ENCODE measurements around the gene PRPS1. TPM values are rescaled to one million over a fixed set of nuclear protein-coding genes. Genes with fewer than 3 reads are reported as not detected.
"Not testable (repeated sequence)": the region's sequence is repeated elsewhere in the genome, so short reads cannot be mapped to it uniquely, and the experiment has no call there.

PRPS1 gene
- total RNA-seq, 1 experiment from 2014 or later = 69.7 TPM

GRCh38 chrX:107675823-107676555 lies 47.7 kb downstream of the PRPS1 start:
- Histone ChIP-seq H3K4me3 (peak overlapping the region; percentile 57), H3K9me3 (replicated peaks) (no peaks in the 10 kb centered on the region), H3K36me3 (no peaks in the 10 kb centered on the region), H3K27ac (peak overlapping the region; percentile 61), H3K27me3 (no peaks in the 10 kb centered on the region), H3K4me1 (peaks cover 10% of the 10 kb centered on the region)
- no peak for DNase-seq

GRCh38 chrX:107676559-107677378 lies 48.5 kb downstream of the PRPS1 start:
- peak; percentile 78 to 83 for DNase-seq
- Histone ChIP-seq H3K4me1 (peaks cover 10% of the 10 kb centered on the region), H3K27ac (peak overlapping the region; percentile 61), H3K36me3 (no peaks in the 10 kb centered on the region), H3K9me3 (replicated peaks) (no peaks in the 10 kb centered on the region), H3K27me3 (no peaks in the 10 kb centered on the region), H3K4me3 (peak overlapping the region; percentile 57)

- Histone ChIP-seq H3K36me3 (no peaks in the 10 kb centered on the region), H3K4me1 (peaks cover 10% of the 10 kb centered on the region), H3K27me3 (no peaks in the 10 kb centered on the region), H3K9me3 (replicated peaks) (no peaks in the 10 kb centered on the region), H3K4me3 (peak overlapping the region; percentile 57), H3K27ac (peak overlapping the region; percentile 61)
- DNase-seq = peak; percentile 27 to 40
Measured at GRCh38 chrX:107677501-107677901, 49.2 kb downstream of the PRPS1 start.

GRCh38 chrX:107677909-107678308 lies 49.6 kb downstream of the PRPS1 start:
- no peak overlapping the region for H3K4me3 ChIP-seq
- H3K27ac ChIP-seq = no peak overlapping the region
- DNase-seq = no peak
- no peaks in the 10 kb centered on the region for H3K27me3 ChIP-seq
- H3K9me3 ChIP-seq (replicated peaks) = no peaks in the 10 kb centered on the region
- H3K4me1 ChIP-seq = peaks cover 10% of the 10 kb centered on the region
- H3K36me3 ChIP-seq = no peaks in the 10 kb centered on the region

- Histone ChIP-seq H3K4me3 (no peak overlapping the region), H3K36me3 (no peaks in the 10 kb centered on the region), H3K9me3 (replicated peaks) (no peaks in the 10 kb centered on the region), H3K27me3 (no peaks in the 10 kb centered on the region), H3K4me1 (peaks cover 5% of the 10 kb centered on the region), H3K27ac (no peak overlapping the region)
- DNase-seq = peak; percentile 48 to 62
Measured at GRCh38 chrX:107678957-107679740, 50.8 kb downstream of the PRPS1 start.

GRCh38 chrX:107682256-107682655 lies 53.9 kb downstream of the PRPS1 start:
- Histone ChIP-seq H3K27me3 (no peaks in the 10 kb centered on the region), H3K9me3 (replicated peaks) (no peaks in the 10 kb centered on the region), H3K4me3 (no peak overlapping the region), H3K27ac (no peak overlapping the region), H3K4me1 (peaks cover 13% of the 10 kb centered on the region), H3K36me3 (no peaks in the 10 kb centered on the region)
- no peak for DNase-seq

- no peaks in the 10 kb centered on the region for H3K27me3 ChIP-seq
- H3K4me1 ChIP-seq = peaks cover 15% of the 10 kb centered on the region
- no peak overlapping the region for H3K27ac ChIP-seq
- no peak overlapping the region for H3K4me3 ChIP-seq
- H3K36me3 ChIP-seq = no peaks in the 10 kb centered on the region
- no peaks in the 10 kb centered on the region for H3K9me3 ChIP-seq (replicated peaks)
- DNase-seq = no peak
Measured at GRCh38 chrX:107683124-107683895, 55.0 kb downstream of the PRPS1 start.

- DNase-seq = no peak
- Histone ChIP-seq H3K27ac (no peak overlapping the region), H3K4me1 (peaks cover 13% of the 10 kb centered on the region), H3K36me3 (no peaks in the 10 kb centered on the region), H3K9me3 (replicated peaks) (no peaks in the 10 kb centered on the region), H3K4me3 (no peak overlapping the region), H3K27me3 (no peaks in the 10 kb centered on the region)
Measured at GRCh38 chrX:107683931-107684330, 55.6 kb downstream of the PRPS1 start.

GRCh38 chrX:107684956-107685385 lies 56.7 kb downstream of the PRPS1 start:
- Histone ChIP-seq H3K4me1 (peaks cover 10% of the 10 kb centered on the region; the same call in 1 of the 2 replicates), H3K9me3 (replicated peaks) (no peaks in the 10 kb centered on the region), H3K4me3 (no peak overlapping the region), H3K27me3 (no peaks in the 10 kb centered on the region), H3K36me3 (no peaks in the 10 kb centered on the region), H3K27ac (no peak overlapping the region)
- peak; percentile 13 to 48 for DNase-seq

- H3K27ac ChIP-seq; H3K4me1 ChIP-seq; H3K9me3 ChIP-seq (replicated peaks); H3K27me3 ChIP-seq; H3K4me3 ChIP-seq; DNase-seq; H3K36me3 ChIP-seq: not testable (repeated sequence)
Measured at GRCh38 chrX:107685586-107685985, 57.3 kb downstream of the PRPS1 start.

- peaks cover 10% of the 10 kb centered on the region; the same call in 1 of the 2 replicates for H3K4me1 ChIP-seq
- no peak overlapping the region for H3K4me3 ChIP-seq
- no peak overlapping the region for H3K27ac ChIP-seq
- H3K27me3 ChIP-seq = no peaks in the 10 kb centered on the region
- no peaks in the 10 kb centered on the region for H3K9me3 ChIP-seq (replicated peaks)
- DNase-seq = no peak
- H3K36me3 ChIP-seq = no peaks in the 10 kb centered on the region
Measured at GRCh38 chrX:107686026-107686425, 57.7 kb downstream of the PRPS1 start.

- DNase-seq = peak; percentile 31 to 73
- Histone ChIP-seq H3K27me3 (no peaks in the 10 kb centered on the region), H3K36me3 (no peaks in the 10 kb centered on the region), H3K4me3 (no peak overlapping the region), H3K9me3 (replicated peaks) (no peaks in the 10 kb centered on the region), H3K27ac (no peak overlapping the region), H3K4me1 (peaks cover 10% of the 10 kb centered on the region; the same call in 1 of the 2 replicates)
Measured at GRCh38 chrX:107686792-107687191, 58.5 kb downstream of the PRPS1 start.

GRCh38 chrX:107687445-107687844 lies 59.1 kb downstream of the PRPS1 start:
- H3K36me3 ChIP-seq = no peaks in the 10 kb centered on the region
- H3K27me3 ChIP-seq = no peaks in the 10 kb centered on the region
- no peak for DNase-seq
- H3K4me1 ChIP-seq = peaks cover 10% of the 10 kb centered on the region; the same call in 1 of the 2 replicates
- H3K9me3 ChIP-seq (replicated peaks) = no peaks in the 10 kb centered on the region
- no peak overlapping the region for H3K27ac ChIP-seq
- H3K4me3 ChIP-seq = no peak overlapping the region

- Histone ChIP-seq H3K4me3 (no peak overlapping the region), H3K4me1 (peaks cover 10% of the 10 kb centered on the region; the same call in 1 of the 2 replicates), H3K36me3 (no peaks in the 10 kb centered on the region), H3K9me3 (replicated peaks) (no peaks in the 10 kb centered on the region), H3K27ac (no peak overlapping the region), H3K27me3 (no peaks in the 10 kb centered on the region)
- no peak for DNase-seq
Measured at GRCh38 chrX:107691024-107691448, 62.7 kb downstream of the PRPS1 start.
